ENCODE results near the gene HILPDA.

GRCh38 chr7:128435327-128435686 lies 20.4 kb upstream of the HILPDA start:
- TF ChIP-seq CTCF (IDR thresholded peaks at IDR 0.05; ENCODE audit: low read depth, low read length, poor library complexity, severe bottlenecking), result no peak
- TF ChIP-seq EZH2phosphoT487 (IDR thresholded peaks at IDR 0.05; ENCODE audit: borderline replicate concordance, low read length), result no peak
